ENCODE measurements around the gene EFTUD2. TPM values are rescaled to one million over a fixed set of nuclear protein-coding genes. Genes with fewer than 3 reads are reported as not detected.

Gene EFTUD2
- total and polyA plus RNA-seq, 2 of the 4 experiments (the other 2 are of a cell fraction), result 72.5 to 126 TPM

- Histone ChIP-seq H3K56ac (ENCODE audit: extremely low read depth, insufficient read depth, low read length) (no peak overlapping the region), H4K91ac (ENCODE audit: insufficient read depth, low read depth, low read length) (no peak overlapping the region), H4K8ac (ENCODE audit: low read depth in 2 of 2, low read length in 2 of 2) (no peak overlapping the region), H4K20me1 (ENCODE audit: insufficient read depth, low read length) (no peaks in the 10 kb centered on the region), H2BK15ac (ENCODE audit: low read depth, low read length) (no peak overlapping the region), H3K36me3 (ENCODE audit: control insufficient read depth, insufficient read depth, low read length) (peaks cover 5% of the 10 kb centered on the region), H2AFZ (replicated peaks; ENCODE audit: low read length, poor library complexity) (no peak overlapping the region), H3K27me3 (ENCODE audit: control insufficient read depth, insufficient read depth, low read length) (peaks cover 5% of the 10 kb centered on the region; the same call in 1 of the 2 replicates), H2BK5ac (ENCODE audit: low read depth, low read length, poor library complexity, severe bottlenecking) (no peak overlapping the region), H4K5ac (ENCODE audit: low read depth, low read length) (no peak overlapping the region), H3K9me3 (ENCODE audit: control insufficient read depth, insufficient read depth, low read length) (no peaks in the 10 kb centered on the region), H3K9me1 (ENCODE audit: insufficient read depth, low read length) (no peaks in the 10 kb centered on the region), H2BK20ac (ENCODE audit: low read depth, low read length) (no peak overlapping the region), H3K4me2 (ENCODE audit: low read depth, low read length) (no peak overlapping the region), H2AK9ac (replicated peaks; ENCODE audit: low read depth, low read length, poor library complexity) (peak overlapping the region; percentile 55), H3K27ac (ENCODE audit: insufficient read depth, low read length) (no peak overlapping the region), H3K9ac (ENCODE audit: low read depth, low read length) (no peak overlapping the region), H3K4me3 (ENCODE audit: insufficient read depth, low read depth, low read length) (no peak overlapping the region), H3K23ac (ENCODE audit: low read depth, low read length) (no peak overlapping the region), H3K14ac (replicated peaks; ENCODE audit: low read depth, low read length) (no peak overlapping the region), H3K18ac (ENCODE audit: low read depth, low read length) (no peak overlapping the region), H2AK5ac (ENCODE audit: low read depth, low read length) (no peak overlapping the region; the same call in 1 of the 2 replicates), H3K79me1 (ENCODE audit: low read depth in 1 of 2, low read length in 2 of 2) (no peaks in the 10 kb centered on the region), H2BK120ac (ENCODE audit: low read depth, low read length) (no peak overlapping the region), H3K4me1 (ENCODE audit: control insufficient read depth, insufficient read depth, low read length) (peaks cover 5% of the 10 kb centered on the region; the same call in 1 of the 2 replicates), H3K4ac (ENCODE audit: low read depth, low read length) (no peak overlapping the region)
- no peak for ATAC-seq (ENCODE audit: low read depth)
- in situ Hi-C loops (cut with MboI; ENCODE audit: low sequenced_read_pairs), result no loop called here
- intact Hi-C loops (cut with micrococcal nuclease), result no loop called here
- CTCF ChIA-PET, result interaction anchor here (0.7 to 6.6 kb wide), 2 partner anchors 22 to 99 kb away, joined by 3 to 62 read pairs; partner anchors contain the start of gene EFTUD2
- WGBS, 2 experiments (ENCODE audit: extremely low coverage in 2 of 2, insufficient read length in 1 of 2), result no CpG with 5 or more reads among the region's 11 CpGs
- dilution Hi-C loops (cut with HindIII; ENCODE audit: low sequenced_read_pairs, unreplicated experiment), result no loop called here
- BruUV-seq (replicated peaks), result no TSS peak
- POLR2A ChIA-PET (ENCODE audit: unreplicated experiment), result no interaction called here
- TF ChIP-seq CEBPB (IDR thresholded peaks at IDR 0.05; ENCODE audit: low read depth, low read length), result no peak
- no peak for TF ChIP-seq FOS (IDR thresholded peaks at IDR 0.05; ENCODE audit: low read depth, low read length)
- no peak for TF ChIP-seq ELK1 (IDR thresholded peaks at IDR 0.05; ENCODE audit: borderline replicate concordance, low read depth, low read length)
- TF ChIP-seq RCOR1 (IDR thresholded peaks at IDR 0.05; ENCODE audit: insufficient replicate concordance, low read length), result no peak
- TF ChIP-seq, protein P1, sequence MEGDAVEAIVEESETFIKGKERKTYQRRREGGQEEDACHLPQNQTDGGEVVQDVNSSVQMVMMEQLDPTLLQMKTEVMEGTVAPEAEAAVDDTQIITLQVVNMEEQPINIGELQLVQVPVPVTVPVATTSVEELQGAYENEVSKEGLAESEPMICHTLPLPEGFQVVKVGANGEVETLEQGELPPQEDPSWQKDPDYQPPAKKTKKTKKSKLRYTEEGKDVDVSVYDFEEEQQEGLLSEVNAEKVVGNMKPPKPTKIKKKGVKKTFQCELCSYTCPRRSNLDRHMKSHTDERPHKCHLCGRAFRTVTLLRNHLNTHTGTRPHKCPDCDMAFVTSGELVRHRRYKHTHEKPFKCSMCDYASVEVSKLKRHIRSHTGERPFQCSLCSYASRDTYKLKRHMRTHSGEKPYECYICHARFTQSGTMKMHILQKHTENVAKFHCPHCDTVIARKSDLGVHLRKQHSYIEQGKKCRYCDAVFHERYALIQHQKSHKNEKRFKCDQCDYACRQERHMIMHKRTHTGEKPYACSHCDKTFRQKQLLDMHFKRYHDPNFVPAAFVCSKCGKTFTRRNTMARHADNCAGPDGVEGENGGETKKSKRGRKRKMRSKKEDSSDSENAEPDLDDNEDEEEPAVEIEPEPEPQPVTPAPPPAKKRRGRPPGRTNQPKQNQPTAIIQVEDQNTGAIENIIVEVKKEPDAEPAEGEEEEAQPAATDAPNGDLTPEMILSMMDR (conservative IDR thresholded peaks at IDR 0.05; ENCODE audit: low read depth, low read length), result no peak
- no peak for TF ChIP-seq MAZ (IDR thresholded peaks at IDR 0.05; ENCODE audit: borderline replicate concordance, low read depth, low read length)
- no peak for TF ChIP-seq NFE2L2 (IDR thresholded peaks at IDR 0.05; ENCODE audit: low read depth, low read length)
- no peak for TF ChIP-seq RFX5 (IDR thresholded peaks at IDR 0.05; ENCODE audit: low read depth, low read length)
- no peak for TF ChIP-seq MXI1 (IDR thresholded peaks at IDR 0.05; ENCODE audit: borderline replicate concordance, low read depth, low read length)
- no peak for TF ChIP-seq POLR2A (IDR thresholded peaks at IDR 0.05; ENCODE audit: low read depth, low read length)
- TF ChIP-seq CHD1 (IDR thresholded peaks at IDR 0.05; ENCODE audit: low read depth, low read length), result no peak
- TF ChIP-seq BHLHE40 (IDR thresholded peaks at IDR 0.05; ENCODE audit: low read depth, low read length), result no peak
- no peak for TF ChIP-seq MAFK (IDR thresholded peaks at IDR 0.05; ENCODE audit: low read depth, low read length)
- no peak for TF ChIP-seq SMC3 (IDR thresholded peaks at IDR 0.05; ENCODE audit: low read depth, low read length)
- no peak for TF ChIP-seq USF2 (IDR thresholded peaks at IDR 0.05; ENCODE audit: low read depth, low read length)
- DNase-seq, result no peak
Observed at GRCh38 chr17:44921122-44921882, 22.1 kb upstream of the EFTUD2 start.

Measured in IMR-90 (cell line).